Measurements from ENCODE around the gene AMIGO3.

DNA sequence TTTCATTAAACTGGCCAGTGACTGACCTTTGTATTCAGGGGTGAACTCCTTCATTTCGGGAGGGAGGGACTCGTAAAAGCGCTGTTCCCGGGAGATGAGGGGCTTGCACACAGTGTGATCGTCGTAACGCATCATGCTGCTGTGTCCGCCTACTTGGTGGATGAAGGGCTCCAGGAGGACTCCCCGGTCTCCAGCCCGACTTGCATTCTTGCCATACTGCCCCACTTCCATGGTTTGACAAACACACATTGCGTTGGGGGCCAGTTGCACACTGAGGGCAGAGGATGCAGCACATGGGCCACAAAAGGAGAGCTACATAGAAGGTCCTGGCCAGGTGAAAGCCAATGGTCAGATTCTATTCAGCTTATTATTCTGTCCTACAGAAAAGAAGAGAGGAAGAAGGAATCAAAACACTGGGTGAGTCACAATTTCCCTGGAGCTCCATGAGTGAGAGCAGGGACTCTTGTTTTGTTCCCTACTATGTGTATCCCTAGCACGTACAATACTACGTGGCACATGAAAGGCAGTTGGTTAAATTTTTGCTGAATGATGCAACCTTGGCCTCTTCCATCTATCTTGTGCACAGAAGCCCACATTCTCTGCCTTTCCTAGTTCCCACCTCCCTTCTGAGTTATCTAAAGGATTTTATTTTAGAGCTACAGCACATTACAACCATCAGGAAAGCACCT lies 28.5 kb upstream of the AMIGO3 start:
- no peak for TF ChIP-seq EZH2 (IDR thresholded peaks at IDR 0.05; ENCODE audit: borderline replicate concordance, insufficient read depth, low read depth, low read length, poor library complexity, severe bottlenecking)
- TF ChIP-seq, protein P1, sequence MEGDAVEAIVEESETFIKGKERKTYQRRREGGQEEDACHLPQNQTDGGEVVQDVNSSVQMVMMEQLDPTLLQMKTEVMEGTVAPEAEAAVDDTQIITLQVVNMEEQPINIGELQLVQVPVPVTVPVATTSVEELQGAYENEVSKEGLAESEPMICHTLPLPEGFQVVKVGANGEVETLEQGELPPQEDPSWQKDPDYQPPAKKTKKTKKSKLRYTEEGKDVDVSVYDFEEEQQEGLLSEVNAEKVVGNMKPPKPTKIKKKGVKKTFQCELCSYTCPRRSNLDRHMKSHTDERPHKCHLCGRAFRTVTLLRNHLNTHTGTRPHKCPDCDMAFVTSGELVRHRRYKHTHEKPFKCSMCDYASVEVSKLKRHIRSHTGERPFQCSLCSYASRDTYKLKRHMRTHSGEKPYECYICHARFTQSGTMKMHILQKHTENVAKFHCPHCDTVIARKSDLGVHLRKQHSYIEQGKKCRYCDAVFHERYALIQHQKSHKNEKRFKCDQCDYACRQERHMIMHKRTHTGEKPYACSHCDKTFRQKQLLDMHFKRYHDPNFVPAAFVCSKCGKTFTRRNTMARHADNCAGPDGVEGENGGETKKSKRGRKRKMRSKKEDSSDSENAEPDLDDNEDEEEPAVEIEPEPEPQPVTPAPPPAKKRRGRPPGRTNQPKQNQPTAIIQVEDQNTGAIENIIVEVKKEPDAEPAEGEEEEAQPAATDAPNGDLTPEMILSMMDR (IDR thresholded peaks at IDR 0.05) = no peak

Data from B cell (primary cell).